H9 (cell line): ENCODE measurements around the gene CPLX1. TPM values are rescaled to one million over a fixed set of nuclear protein-coding genes. Genes with fewer than 3 reads are reported as not detected.

Source experiments
- DNase-seq: peaks from one replicate; pipeline ENCODE4 v3.0.0-alpha.2; 2017
- H2AFZ ChIP-seq: one replicate; pipeline ENCODE4 v1.6.1; 2013; ENCODE audit warnings: mild to moderate bottlenecking, low read length, control low read depth, moderate library complexity
- H2AK5ac ChIP-seq: 2 replicates; pipeline ENCODE4 v1.6.1; 2013; ENCODE audit warnings: low read length, control low read depth, mixed read lengths; ENCODE audit not compliant: insufficient read length
- H2BK120ac ChIP-seq: one replicate; pipeline ENCODE4 v1.6.1; 2013; ENCODE audit warnings: low read depth, mild to moderate bottlenecking, low read length, control low read depth, inconsistent platforms; ENCODE audit not compliant: poor library complexity, severe bottlenecking
- H2BK12ac ChIP-seq: 2 replicates; pipeline ENCODE4 v1.6.1; 2013; ENCODE audit warnings: low read length, control low read depth, mixed read lengths, low read depth; ENCODE audit not compliant: insufficient read length
- H2BK15ac ChIP-seq: 2 replicates; pipeline ENCODE4 v1.6.1; 2013; ENCODE audit warnings: low read depth, low read length, control low read depth
- H2BK20ac ChIP-seq: one replicate; pipeline ENCODE4 v1.6.1; 2013; ENCODE audit warnings: low read depth, mild to moderate bottlenecking, low read length, control low read depth, inconsistent platforms; ENCODE audit not compliant: poor library complexity, severe bottlenecking
- H2BK5ac ChIP-seq: 2 replicates; pipeline ENCODE4 v1.6.1; 2013; ENCODE audit warnings: low read length, control low read depth, mixed read lengths; ENCODE audit not compliant: insufficient read length
- H3K14ac ChIP-seq: 2 replicates; pipeline ENCODE4 v1.6.1; 2013; ENCODE audit warnings: low read length, control low read depth; ENCODE audit not compliant: insufficient read depth
- H3K18ac ChIP-seq: 2 replicates; pipeline ENCODE4 v1.6.1; 2013; ENCODE audit warnings: low read depth, mild to moderate bottlenecking, mixed read lengths, low read length, control low read depth; ENCODE audit not compliant: insufficient read length
- H3K23ac ChIP-seq: 2 replicates; pipeline ENCODE4 v1.6.1; 2013; ENCODE audit warnings: low read length, control low read depth, mixed read lengths, low read depth; ENCODE audit not compliant: insufficient read length
- H3K23me2 ChIP-seq: 2 replicates; pipeline ENCODE4 v1.6.1; 2013; ENCODE audit warnings: low read depth, mild to moderate bottlenecking, mixed read lengths, low read length, control low read depth; ENCODE audit not compliant: insufficient read length, poor library complexity, severe bottlenecking
- H3K27ac ChIP-seq: 2 replicates; pipeline ENCODE4 v1.5.1; 2013; ENCODE audit warnings: low read length, control low read depth, mixed read lengths, low read depth; ENCODE audit not compliant: insufficient read length
- H3K27me3 ChIP-seq: 2 replicates; pipeline ENCODE4 v1.6.1; 2013; ENCODE audit warnings: low read length, control low read depth, inconsistent platforms; ENCODE audit not compliant: insufficient read depth
- H3K4ac ChIP-seq: 2 replicates; pipeline ENCODE4 v1.6.1; 2013; ENCODE audit warnings: low read depth, mild to moderate bottlenecking, control low read depth, inconsistent platforms, low read length, moderate library complexity
- H3K4me1 ChIP-seq: 2 replicates; pipeline ENCODE4 v1.6.1; 2013; ENCODE audit warnings: low read length, control low read depth, inconsistent platforms; ENCODE audit not compliant: insufficient read depth
- H3K4me2 ChIP-seq: 2 replicates; pipeline ENCODE4 v1.6.1; 2013; ENCODE audit warnings: low read length, control low read depth, mixed read lengths; ENCODE audit not compliant: insufficient read length, insufficient read depth
- H3K56ac ChIP-seq: 2 replicates; pipeline ENCODE4 v1.6.1; 2013; ENCODE audit warnings: low read depth, mild to moderate bottlenecking, mixed read lengths, low read length, control low read depth; ENCODE audit not compliant: insufficient read length
- H3K79me1 ChIP-seq: 2 replicates; pipeline ENCODE4 v1.6.1; 2013; ENCODE audit warnings: low read depth, mild to moderate bottlenecking, moderate library complexity, low read length, control low read depth, inconsistent platforms; ENCODE audit not compliant: insufficient read depth, poor library complexity, severe bottlenecking
- H3K79me2 ChIP-seq: 2 replicates; pipeline ENCODE4 v1.6.1; 2013; ENCODE audit warnings: low read length, control low read depth, inconsistent platforms; ENCODE audit not compliant: insufficient read depth
- H3K9ac ChIP-seq: 2 replicates; pipeline ENCODE4 v1.6.1; 2013; ENCODE audit warnings: low read length, control low read depth, mixed read lengths; ENCODE audit not compliant: insufficient read length; ENCODE audit errors: extremely low read depth
- H3K9me3 ChIP-seq: one replicate; pipeline ENCODE4 v1.6.1; 2013; ENCODE audit warnings: low read depth, low read length, inconsistent platforms; ENCODE audit not compliant: control insufficient read depth
- H3T11ph ChIP-seq: one replicate; pipeline ENCODE4 v1.6.1; 2013; ENCODE audit warnings: mild to moderate bottlenecking, low read length, control low read depth, inconsistent platforms
- H4K20me1 ChIP-seq: one replicate; pipeline ENCODE4 v1.6.1; 2013; ENCODE audit not compliant: control insufficient read depth, insufficient read length, insufficient read depth
- H4K5ac ChIP-seq: 2 replicates; pipeline ENCODE4 v1.6.1; 2013; ENCODE audit warnings: low read depth, mild to moderate bottlenecking, mixed read lengths, low read length, control low read depth; ENCODE audit not compliant: insufficient read length
- H4K8ac ChIP-seq: replicated peaks from 2 replicates; pipeline ENCODE4 v1.6.1; 2013; ENCODE audit warnings: low read length, control low read depth, mixed read lengths, low read depth; ENCODE audit not compliant: insufficient read length
- H4K91ac ChIP-seq: 2 replicates; pipeline ENCODE4 v1.6.1; 2013; ENCODE audit warnings: low read depth, mild to moderate bottlenecking, moderate library complexity, mixed read lengths, low read length, control low read depth; ENCODE audit not compliant: insufficient read length
- H3K27ac Mint-ChIP-seq, 3 experiments: 2 replicates in 2 of 3; 3 replicates in 1 of 3; pipeline ENCODE4 v1.8.0; 2020 to 2021; ENCODE audit warnings: mixed read lengths in 3 of 3, mild to moderate bottlenecking in 1 of 3, moderate library complexity in 1 of 3
- H3K27me3 Mint-ChIP-seq: 2 replicates; pipeline ENCODE4 v1.8.0; 2021; ENCODE audit warnings: low read depth, mild to moderate bottlenecking, moderate library complexity, mixed read lengths
- H3K36me3 Mint-ChIP-seq, 3 experiments: 2 replicates in 2 of 3; 3 replicates in 1 of 3; pipeline ENCODE4 v1.8.0; 2020 to 2021; ENCODE audit warnings: low read depth in 3 of 3, mixed read lengths in 3 of 3; ENCODE audit not compliant: insufficient read depth in 1 of 3
- H3K4me1 Mint-ChIP-seq, 2 experiments: 2 replicates each; pipeline ENCODE4 v1.8.0; 2020; ENCODE audit warnings: mixed read lengths in 2 of 2
- H3K4me3 Mint-ChIP-seq, 2 experiments: 2 replicates in 1 of 2; 3 replicates in 1 of 2; pipeline ENCODE4 v1.8.0; 2020 to 2021; ENCODE audit warnings: mild to moderate bottlenecking in 2 of 2, mixed read lengths in 2 of 2, moderate library complexity in 1 of 2
- H3K9me3 Mint-ChIP-seq, 2 experiments: 2 replicates in 1 of 2; 3 replicates in 1 of 2; pipeline ENCODE4 v1.8.0; 2020; ENCODE audit warnings: mild to moderate bottlenecking in 2 of 2, mixed read lengths in 2 of 2, moderate library complexity in 1 of 2
- WGBS: extraction: QIAGEN DNeasy Blood & Tissue Kit; methylation state at CpG from one replicate; pipeline ENCODE4 v1.1.7; 2013; ENCODE audit warnings: missing lambda C conversion rate, low lambda C conversion rate, mixed read lengths; ENCODE audit not compliant: insufficient read length; ENCODE audit errors: extremely low coverage; 5-methylcytosine and 5-hydroxymethylcytosine counted together
- total RNA-seq: library from RNA; stranded (reverse); gene quantifications from 2 replicates; pipeline ENCODE4 v1.2.1, GENCODE V29; 2021
- TF ChIP-seq, protein P1 (sequence below): fragments of 200-600 bp; sonication (generic); conservative IDR thresholded peaks from 3 replicates; pipeline ENCODE4 v1.8.0; 2021; ENCODE audit warnings: antibody characterized with exemption, mild to moderate bottlenecking

Gene CPLX1
- total RNA-seq, 1 experiment from 2014 or later = 0.90 TPM

DNA sequence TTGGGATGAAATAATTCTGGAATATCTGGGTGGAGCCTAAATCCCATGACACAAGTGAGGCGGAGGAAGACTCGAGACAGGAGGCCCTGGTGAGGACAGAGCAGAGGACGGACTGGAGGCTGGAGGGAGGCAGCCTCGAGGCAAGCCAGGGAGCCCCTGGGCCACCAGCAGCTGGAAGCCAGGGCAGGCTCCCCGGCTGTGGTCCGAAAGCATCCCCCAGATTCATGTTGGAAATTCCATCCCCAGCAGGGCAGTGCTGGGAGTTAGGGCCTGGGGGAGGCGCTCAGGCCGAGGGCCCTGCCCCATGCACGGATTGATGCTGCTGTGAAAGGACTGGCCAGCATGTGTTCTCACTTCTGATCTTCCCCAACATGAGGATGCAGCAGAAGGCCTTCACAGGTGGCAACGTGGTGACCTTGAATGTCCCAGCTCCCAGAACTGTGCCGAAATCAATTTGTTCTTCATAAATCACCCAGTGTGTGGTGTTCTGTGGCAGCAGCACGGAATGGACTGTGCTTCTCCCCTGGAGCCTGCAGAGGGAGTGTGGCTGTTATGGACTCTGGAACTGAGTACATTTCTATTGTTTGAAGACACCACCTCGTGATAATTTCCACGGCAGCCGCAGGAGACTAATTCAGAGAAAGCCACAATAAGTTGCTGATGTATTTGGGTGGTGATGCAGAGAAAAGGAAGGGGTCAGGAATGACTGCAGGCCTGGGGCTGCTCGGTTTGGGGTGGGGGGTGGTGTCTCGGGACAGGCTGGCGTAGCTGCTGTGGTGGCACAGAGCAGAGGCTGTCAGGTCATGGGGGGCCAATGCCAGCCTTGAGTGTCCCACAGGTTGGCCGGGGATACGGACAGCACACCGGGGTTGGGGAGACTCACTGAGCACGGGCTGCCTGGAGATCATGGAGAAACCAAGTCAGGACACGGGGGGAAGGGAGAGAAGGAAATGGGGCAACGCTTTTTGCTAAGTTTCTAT lies 63.4 kb downstream of the CPLX1 start:
- Histone ChIP-seq H2BK12ac (no peak overlapping the region), H2BK20ac (no peak overlapping the region), H3T11ph (no peak overlapping the region), H3K9me3 (no peaks in the 10 kb centered on the region), H4K5ac (no peak overlapping the region), H3K79me1 (no peaks in the 10 kb centered on the region), H3K14ac (no peak overlapping the region), H2BK15ac (no peak overlapping the region), H3K23ac (no peak overlapping the region), H3K9ac (no peak overlapping the region), H3K27me3 (no peaks in the 10 kb centered on the region), H4K8ac (no peak overlapping the region), H3K4ac (no peak overlapping the region), H3K4me1 (no peaks in the 10 kb centered on the region), H2BK120ac (no peak overlapping the region), H3K79me2 (no peaks in the 10 kb centered on the region), H3K56ac (no peak overlapping the region), H3K18ac (no peak overlapping the region), H2AFZ (no peak overlapping the region), H4K91ac (no peak overlapping the region), H3K4me2 (no peak overlapping the region), H3K27ac (no peak overlapping the region), H3K23me2 (no peaks in the 10 kb centered on the region), H4K20me1 (no peaks in the 10 kb centered on the region), H2AK5ac (no peak overlapping the region), H2BK5ac (no peak overlapping the region)
- H3K36me3 Mint-ChIP-seq = peaks cover 71 to 88% (median 85%) of the 10 kb centered on the region in 3 experiments
- peaks cover 14 to 36% of the 10 kb centered on the region in 2 experiments for H3K9me3 Mint-ChIP-seq
- TF ChIP-seq, protein P1, sequence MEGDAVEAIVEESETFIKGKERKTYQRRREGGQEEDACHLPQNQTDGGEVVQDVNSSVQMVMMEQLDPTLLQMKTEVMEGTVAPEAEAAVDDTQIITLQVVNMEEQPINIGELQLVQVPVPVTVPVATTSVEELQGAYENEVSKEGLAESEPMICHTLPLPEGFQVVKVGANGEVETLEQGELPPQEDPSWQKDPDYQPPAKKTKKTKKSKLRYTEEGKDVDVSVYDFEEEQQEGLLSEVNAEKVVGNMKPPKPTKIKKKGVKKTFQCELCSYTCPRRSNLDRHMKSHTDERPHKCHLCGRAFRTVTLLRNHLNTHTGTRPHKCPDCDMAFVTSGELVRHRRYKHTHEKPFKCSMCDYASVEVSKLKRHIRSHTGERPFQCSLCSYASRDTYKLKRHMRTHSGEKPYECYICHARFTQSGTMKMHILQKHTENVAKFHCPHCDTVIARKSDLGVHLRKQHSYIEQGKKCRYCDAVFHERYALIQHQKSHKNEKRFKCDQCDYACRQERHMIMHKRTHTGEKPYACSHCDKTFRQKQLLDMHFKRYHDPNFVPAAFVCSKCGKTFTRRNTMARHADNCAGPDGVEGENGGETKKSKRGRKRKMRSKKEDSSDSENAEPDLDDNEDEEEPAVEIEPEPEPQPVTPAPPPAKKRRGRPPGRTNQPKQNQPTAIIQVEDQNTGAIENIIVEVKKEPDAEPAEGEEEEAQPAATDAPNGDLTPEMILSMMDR = peak; percentile 36; the same call in 1 of the 3 replicates
- no peak for DNase-seq
- no CpG with 5 or more reads among the region's 24 CpGs for WGBS
- peaks cover 6% of the 10 kb centered on the region for H3K27me3 Mint-ChIP-seq
- H3K4me3 Mint-ChIP-seq = no peak overlapping the region
- peaks cover 9 to 10% of the 10 kb centered on the region in 2 experiments for H3K4me1 Mint-ChIP-seq
- H3K27ac Mint-ChIP-seq = peak overlapping the region in 1 of 3 experiments; percentile 46; a peak in 1 of 7 replicates
